K562 (cell line): ENCODE results near the gene TLR2.

Experiments
- CBFB ChIP-seq: sonication (generic); formaldehyde crosslinking; IDR thresholded peaks from 2 replicates; pipeline ENCODE4 v1.4.0; 2020; ENCODE audit warnings: mild to moderate bottlenecking, missing genetic modification reagents
- CHAMP1 ChIP-seq: fragments of 450-650 bp; IDR thresholded peaks from 2 replicates; pipeline ENCODE4 v1.6.1; 2016; ENCODE audit warnings: mild to moderate bottlenecking
- MYNN ChIP-seq, 2 experiments: sonication (generic); formaldehyde crosslinking in 1 of 2; IDR thresholded peaks; 2 replicates each; pipeline versions ENCODE4 v1.5.0 to v1.6.1; 2016 to 2020; ENCODE audit warnings: antibody characterized with exemption in 1 of 2, missing genetic modification reagents in 1 of 2
- STAT5A ChIP-seq: IDR thresholded peaks from 2 replicates; pipeline ENCODE4 v1.6.1; 2012; ENCODE audit warnings: low read length, inconsistent platforms, borderline replicate concordance
- TCF7L2 ChIP-seq: fragments of 150-350 bp; IDR thresholded peaks from 2 replicates; pipeline ENCODE4 v1.6.1; 2016; ENCODE audit warnings: low read depth, mild to moderate bottlenecking, low read length, moderate library complexity

GRCh38 chr4:153669838-153670237, 14.2 kb upstream of the TLR2 start:
- TF ChIP-seq TCF7L2 (no peak), MYNN (IDR thresholded peaks at IDR 0.05) (no peak), MYNN (CRISPR knock-in tag; IDR thresholded peaks at IDR 0.05) (no peak), STAT5A (no peak), CBFB (CRISPR knock-in tag) (no peak), CHAMP1 (no peak)
